CD4-positive, alpha-beta T cell treated with Interleukin-12 subunit alpha and Interleukin-12 subunit beta, for 1 hour (primary cell): ENCODE data around the gene PIN4.
"Not testable (repeated sequence)": the region's sequence is repeated elsewhere in the genome, so short reads cannot be mapped to it uniquely, and the experiment has no call there.

Experiments used
- DNase-seq: peaks from one replicate; pipeline ENCODE4 v3.0.0-alpha.2; 2020

The PIN4 gene

GRCh38 chrX:72181178-72182125, at the start of gene PIN4:
Gene PIN4, plus strand, starts transcription at chrX:72181757. Its CDS starts 29 bp downstream, at chrX:72181786.
- DNase-seq, result peak; percentile 89

- no peak for DNase-seq
Measured at GRCh38 chrX:72132456-72132855, 49.1 kb upstream of the PIN4 start.

DNA sequence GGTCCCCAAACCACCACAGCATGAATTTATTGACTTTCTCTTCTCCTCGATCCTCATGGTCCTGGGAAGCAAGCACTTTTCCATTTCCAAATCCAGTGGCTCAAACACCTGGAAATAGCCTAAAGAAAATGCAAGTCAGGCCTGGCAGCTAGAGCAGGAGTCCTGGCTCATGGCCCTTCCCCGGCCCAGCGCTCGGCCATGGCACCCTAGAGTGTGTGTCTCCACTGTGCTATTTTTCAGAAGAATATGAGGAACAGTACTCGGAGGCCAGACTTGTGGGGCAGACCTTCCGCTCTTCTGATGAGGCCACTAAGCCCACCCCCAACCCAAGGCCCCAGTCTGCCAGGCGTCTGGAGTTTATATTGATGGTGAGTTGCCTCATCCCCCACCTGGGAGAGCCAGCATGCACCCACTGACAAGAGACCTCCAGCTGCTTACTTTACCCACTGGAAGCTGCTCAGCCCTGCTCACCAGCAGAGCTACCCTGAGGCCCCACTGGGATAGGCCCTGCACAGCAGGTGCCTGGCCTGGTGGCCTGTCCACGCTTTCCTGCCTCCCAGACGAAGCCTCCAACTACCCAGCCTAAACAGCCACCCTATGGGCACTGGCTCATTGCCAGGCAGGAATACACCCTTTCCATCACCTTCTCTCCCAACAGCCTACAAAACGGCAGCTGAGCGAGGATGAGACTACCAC, 47.6 kb upstream of the PIN4 start:
- DNase-seq, result no peak

GRCh38 chrX:72137846-72138495, 43.6 kb upstream of the PIN4 start:
- DNase-seq, result no peak

DNA sequence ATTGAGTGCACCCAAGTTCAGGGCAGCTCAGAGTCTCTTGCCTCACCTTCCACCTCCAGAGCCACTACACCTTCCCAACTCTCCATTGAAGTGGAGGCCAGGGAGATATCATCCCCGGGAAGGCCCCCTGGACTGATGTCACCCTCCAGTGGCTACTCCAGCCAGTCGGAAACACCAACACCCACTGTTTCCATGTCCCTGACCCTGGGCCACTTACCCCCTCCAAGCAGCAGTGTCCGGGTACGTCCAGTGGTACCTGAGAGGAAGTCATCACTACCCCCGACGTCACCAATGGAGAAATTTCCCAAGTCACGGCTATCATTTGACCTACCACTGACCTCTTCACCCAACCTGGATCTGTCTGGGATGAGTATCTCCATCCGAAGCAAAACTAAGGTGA, 42.0 kb upstream of the PIN4 start:
- DNase-seq, result no peak

DNA sequence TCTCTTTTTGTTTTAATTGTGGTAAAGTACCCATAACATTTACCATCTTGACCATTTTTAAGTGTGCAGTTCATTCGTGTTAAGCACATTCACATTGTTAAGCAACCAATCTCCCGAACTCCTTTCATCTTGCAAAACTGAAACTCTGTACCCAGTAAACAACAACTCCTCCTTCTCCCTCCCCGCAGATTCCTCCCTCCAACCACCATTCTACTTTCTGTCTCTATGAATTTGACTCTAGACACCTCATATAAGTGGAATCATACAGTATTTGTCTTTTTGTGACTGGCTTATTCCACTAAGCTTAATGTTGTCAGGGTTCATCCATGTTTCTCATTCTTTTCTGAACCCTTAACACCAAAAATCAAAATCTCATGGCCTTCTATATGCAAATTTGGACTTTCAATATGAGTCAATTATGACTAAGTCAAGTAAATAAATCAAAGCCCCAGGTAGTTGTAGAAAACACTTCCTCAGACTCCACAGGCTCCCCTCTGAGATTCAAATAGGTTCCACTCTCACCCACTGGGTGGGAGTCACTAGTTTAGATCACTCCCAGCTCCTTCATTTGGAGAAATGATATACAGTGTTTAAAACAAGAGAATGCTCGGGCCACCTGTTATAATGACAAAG, 40.1 kb upstream of the PIN4 start:
- no peak for DNase-seq

DNA sequence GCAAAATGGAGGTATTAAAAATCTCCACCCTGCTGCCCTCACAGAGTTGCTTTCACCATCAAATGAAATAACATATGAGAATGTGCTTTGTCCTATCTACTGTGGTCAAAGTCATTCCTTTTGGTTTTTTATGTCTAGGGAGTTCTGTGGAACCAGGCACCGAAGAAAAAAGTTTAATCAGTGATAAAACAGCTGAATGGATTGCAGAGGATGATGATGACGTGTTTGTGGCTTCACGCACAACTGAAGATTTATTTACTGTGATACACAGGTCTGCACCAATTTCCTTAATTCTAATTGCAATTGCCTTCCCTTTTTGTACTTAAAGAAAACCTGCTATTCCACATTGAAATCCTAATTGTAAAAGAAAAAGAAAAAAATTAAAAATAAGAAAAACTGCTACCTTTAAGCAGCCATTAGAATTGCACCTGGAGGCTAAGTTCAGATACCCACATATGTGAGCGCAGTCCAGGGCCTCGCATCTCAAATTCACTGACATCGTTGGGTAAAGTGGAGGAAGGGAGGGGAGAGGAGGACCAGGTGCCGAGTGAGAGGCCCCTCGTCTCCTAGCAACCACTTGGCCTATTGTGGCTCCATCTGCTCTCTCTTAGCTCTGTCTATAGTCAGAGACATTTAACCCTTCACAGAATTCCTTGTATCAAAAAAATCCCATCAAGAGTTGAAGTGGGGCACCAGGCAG, 39.3 kb upstream of the PIN4 start:
- DNase-seq, result no peak

DNA sequence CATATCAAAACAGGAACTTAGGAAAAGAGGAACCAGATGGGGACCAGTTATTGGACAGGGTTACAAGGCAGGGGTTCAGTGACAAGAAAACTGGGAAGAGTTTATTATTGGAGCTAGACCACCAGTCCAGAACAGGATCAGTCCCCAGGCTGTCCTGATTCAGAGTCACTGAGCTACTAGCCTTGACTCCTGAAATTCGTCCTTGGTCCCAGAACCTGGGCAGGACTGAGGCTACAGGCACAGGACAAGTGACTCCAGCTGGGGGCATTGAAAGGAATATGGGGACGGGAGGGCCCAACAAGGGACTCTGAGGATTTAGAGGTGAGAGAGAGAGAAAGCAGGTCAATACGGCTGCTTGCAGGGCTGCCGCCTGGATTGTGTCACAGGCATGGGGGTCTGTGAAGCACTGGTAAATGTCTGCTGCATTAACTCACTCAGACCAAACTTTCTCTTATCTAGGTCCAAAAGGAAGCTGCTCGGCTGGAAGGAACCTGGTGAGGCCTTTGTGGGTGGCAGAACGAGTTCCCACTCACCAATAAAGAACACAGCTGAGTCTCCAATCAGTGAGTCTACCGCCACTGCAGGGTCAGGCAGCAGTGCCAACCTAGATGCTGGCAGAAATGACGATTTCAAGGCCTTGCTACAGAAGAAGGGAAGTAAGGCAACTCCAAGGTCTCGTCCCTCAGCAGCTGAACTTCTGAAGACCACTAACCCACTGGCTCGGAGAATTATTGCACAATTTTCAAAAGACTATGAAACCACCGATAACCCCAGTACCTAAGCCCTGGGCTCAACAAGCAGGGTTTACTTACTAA, 38.6 kb upstream of the PIN4 start:
- no peak for DNase-seq

DNA sequence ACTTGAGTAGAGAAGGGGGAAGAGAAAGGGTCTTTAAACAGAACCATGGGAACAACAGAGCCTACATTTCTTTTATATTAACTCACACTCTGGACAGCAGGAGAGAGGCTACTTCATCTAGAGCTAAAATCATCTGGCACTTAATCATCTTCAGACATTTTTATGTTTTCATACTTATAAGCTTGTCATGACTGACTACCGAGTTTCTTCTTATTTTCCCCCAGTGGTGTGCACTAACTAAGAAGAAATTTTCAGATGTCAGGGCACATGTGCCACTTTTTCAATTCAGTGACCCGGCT, 38.0 kb upstream of the PIN4 start:
- DNase-seq, result no peak

DNA sequence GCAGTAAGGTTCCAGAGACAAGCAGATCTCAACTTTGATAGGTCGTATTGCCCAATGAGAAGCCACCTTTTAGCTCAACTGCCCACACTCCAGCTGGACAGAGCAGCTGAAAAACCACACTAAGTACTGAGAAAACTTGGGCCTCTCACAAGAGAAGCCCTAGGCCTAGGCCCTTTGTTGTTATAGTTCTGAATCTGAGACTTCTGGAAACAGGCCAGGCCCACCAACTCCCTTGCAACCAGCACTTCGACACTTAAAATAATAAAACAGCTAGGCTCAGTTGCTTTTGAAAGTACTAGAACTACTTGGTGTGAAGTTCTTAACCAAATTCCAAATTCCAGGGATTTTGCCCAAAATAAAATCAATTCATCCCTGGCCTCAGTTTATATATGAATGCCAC, 36.4 kb upstream of the PIN4 start:
- no peak for DNase-seq

DNA sequence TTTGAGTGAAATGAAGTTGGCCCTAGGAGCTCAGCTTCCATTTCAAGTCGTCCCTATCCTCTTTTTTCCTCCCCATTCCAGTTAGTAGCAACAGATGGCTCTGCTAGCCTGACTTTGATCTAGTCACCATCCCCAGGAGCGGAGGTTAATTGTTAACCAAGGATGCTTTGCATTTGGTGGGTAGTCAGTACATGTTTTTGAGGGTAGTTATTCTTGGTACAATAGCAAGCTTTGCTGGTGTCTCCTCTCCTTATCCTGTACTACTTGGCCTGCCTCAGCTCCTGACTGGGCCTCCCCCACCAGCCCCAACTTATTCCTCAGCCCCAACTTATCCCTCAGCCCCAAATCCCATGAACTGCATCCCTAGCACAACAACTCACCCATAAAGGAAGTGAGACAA, 35.0 kb upstream of the PIN4 start:
- no peak for DNase-seq

DNA sequence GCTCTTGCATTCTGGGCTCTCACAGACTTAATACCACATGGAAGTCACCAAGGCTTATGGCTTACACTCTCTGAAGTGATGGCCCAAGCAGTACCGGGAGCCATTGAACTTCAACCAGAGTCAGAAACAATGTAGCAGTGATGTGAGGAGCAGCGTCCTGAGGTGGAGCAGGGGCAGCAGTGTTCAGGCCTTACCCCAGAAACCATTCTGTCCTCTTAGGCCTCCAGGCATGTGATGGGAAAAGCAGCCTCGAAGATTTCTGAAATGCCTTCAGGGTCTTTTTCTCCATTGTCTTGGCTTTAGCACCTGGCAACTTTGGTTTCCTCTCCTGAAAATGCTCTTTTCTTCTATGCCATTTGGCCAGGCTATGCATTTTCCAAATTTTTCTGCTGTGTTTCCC, 22.8 kb upstream of the PIN4 start:
- DNase-seq, result no peak

DNA sequence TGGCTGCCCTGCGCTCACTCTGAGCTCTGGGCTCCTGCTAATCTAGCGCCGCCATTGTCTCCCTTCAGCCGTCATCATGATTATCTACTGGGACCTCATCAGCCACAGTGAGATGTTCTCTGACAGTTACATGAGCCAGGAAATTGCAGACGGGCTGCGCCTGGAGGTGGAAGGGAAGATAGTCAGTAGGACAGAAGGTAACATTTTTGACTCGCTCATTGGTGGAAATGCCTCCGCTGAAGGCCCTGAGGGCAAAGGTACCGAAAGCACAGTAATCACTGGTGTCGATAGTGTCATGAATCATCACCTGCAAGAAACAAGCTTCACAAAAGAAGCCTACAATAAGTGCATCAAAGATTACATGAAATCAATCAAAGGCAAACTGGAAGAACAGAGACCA, 21.8 kb upstream of the PIN4 start:
- DNase-seq, result no peak

DNA sequence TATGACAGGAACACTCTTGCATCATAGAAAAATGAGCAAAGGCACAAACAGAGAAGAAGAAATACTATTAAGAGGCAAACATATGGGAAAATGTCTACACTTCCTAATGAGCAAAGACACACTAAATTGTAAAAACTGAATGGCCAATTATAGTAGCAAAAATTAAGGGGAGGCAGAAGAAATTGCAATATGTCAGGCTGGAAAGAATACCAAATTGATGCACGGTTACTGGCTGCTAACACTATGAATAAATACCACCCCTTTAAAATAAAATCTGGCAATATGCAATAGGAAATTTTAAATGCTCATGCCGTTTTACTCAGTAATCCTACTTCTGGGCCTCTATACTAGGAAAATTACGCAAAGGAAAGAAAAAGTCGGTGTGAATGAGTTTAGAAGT, 16.0 kb upstream of the PIN4 start:
- DNase-seq, result no peak

DNA sequence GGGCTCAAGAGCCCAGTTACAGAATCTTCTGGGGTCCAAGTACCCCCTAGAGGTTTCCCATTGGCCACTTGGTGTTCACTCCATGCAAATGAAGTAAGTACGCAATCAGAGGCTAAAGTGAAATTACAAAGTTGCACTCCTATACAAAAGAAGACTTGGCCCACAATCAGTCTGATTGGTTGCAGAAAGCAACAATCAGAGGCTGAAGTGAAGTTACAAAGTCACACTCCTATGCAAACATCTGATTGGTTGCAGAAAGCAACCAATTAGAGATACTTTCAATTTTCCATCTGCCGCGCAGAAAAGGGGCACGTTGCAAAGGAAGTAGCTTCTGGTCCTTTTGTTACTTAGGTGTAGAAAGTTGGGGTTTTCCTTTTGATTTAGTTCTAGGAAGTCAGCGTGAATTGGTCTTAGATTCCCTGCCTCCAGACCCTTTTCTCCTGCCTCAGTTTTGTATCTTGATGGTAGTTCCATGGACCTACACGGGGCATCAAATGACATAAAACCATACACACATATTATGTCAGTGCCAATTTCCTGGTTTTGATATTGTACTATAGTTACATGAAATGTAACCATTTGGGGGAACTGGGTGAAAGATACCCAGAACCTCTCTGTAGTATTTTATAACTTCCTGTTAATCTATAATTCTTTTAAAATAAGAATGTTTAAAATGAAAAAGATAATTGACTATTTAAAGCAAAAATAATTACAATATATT, 12.4 kb upstream of the PIN4 start:
- peak; percentile 77 for DNase-seq

DNA sequence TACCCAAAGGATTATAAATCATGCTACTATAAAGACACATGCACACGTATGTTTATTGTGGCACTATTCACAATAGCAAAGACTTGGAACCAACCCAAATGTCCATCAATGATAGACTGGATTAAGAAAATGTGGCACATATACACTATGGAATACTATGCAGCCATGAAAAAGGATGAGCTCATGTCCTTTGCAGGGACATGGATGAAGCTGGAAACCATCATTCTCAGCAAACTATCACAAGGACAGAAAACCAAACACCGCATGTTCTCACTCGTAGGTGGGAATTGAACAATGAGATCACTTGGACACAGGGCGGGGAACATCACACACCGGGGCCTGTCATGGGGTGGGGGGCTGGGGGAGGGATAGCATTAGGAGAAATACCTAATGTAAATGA, 5.3 kb upstream of the PIN4 start:
- not testable (repeated sequence) for DNase-seq

- no peak for DNase-seq
Measured at GRCh38 chrX:72176981-72177380, 4.6 kb upstream of the PIN4 start.

- no peak for DNase-seq
Measured at GRCh38 chrX:72180539-72180938, 1.0 kb upstream of the PIN4 start.

DNA sequence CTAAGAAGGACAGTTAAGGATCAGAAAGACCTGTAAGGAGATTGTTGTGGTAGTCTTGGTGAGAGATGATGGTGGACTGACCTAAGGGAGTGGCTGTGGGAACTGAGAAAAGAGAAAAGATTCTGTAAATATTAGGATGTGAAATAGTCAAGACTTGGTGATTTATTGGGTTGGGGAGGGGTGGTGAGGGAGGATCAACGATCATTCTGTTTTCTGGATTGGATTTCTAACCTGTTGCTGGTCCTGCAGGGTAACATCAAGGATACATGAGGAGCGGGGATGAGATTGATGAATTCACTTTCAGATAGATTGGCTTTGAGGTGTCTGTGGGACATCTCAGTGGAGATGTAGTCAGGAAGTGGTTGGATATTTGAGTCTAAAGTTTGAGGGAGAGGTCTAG, 1.4 kb downstream of the PIN4 start:
- DNase-seq, result no peak

DNA sequence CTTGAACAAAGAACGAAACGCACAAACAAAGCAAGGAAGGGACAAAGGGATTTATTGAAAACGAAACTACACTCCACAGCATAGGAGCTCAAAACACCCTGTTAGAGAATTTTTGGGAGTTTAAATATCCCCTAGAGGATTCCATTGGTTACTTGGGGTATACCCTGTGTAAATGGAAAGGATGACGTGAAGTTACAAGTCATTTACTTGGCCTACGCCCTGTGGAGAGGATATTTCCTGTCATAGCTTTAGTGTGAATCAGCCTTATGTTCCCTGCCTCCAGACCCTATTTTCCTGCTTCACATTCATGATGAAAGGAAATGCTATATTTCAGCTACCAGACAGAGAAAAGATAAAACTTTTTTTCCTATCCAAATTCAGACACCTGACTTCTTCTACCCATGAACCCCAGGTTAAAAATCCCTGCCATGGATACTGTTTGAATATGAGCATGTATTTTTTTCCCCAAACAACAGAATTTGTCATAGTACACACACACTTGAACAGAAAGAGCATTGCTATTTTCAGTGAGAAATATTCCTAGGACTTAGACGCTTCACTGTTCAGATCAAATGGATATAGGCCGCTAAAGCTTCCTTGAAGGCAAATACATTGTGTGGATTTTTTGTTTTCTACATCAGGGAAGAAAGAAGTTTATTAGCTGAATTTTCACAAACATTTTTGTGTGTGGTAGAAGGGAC, 20.4 kb downstream of the PIN4 start:
- DNase-seq, result no peak
